ENCODE measurements around the gene GOLGA6C.

DNA sequence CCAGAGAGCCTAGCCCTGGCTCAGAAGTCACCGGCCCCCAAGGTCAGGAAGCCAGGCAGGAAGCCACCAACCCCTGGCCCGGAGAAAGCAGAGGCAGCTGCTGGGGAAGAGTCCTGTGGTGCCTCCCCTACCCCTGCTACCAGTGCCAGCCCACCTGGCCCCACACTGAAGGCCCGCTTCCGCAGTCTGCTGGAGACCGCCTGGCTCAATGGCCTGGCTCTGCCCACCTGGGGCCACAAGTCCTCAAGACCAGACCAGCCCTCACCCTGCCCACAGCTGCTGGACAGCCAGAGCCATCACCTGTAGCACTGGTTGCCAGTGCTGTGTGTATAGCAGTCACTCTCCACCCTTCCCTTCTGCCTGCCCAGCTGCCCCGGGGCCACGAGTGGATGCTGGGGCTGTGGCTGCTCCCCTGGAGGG is 47.3 kb upstream of the GOLGA6C start:
- TF ChIP-seq, protein P1, sequence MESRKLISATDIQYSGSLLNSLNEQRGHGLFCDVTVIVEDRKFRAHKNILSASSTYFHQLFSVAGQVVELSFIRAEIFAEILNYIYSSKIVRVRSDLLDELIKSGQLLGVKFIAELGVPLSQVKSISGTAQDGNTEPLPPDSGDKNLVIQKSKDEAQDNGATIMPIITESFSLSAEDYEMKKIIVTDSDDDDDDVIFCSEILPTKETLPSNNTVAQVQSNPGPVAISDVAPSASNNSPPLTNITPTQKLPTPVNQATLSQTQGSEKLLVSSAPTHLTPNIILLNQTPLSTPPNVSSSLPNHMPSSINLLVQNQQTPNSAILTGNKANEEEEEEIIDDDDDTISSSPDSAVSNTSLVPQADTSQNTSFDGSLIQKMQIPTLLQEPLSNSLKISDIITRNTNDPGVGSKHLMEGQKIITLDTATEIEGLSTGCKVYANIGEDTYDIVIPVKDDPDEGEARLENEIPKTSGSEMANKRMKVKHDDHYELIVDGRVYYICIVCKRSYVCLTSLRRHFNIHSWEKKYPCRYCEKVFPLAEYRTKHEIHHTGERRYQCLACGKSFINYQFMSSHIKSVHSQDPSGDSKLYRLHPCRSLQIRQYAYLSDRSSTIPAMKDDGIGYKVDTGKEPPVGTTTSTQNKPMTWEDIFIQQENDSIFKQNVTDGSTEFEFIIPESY (IDR thresholded peaks at IDR 0.05), result no peak
- TF ChIP-seq, protein P2, sequence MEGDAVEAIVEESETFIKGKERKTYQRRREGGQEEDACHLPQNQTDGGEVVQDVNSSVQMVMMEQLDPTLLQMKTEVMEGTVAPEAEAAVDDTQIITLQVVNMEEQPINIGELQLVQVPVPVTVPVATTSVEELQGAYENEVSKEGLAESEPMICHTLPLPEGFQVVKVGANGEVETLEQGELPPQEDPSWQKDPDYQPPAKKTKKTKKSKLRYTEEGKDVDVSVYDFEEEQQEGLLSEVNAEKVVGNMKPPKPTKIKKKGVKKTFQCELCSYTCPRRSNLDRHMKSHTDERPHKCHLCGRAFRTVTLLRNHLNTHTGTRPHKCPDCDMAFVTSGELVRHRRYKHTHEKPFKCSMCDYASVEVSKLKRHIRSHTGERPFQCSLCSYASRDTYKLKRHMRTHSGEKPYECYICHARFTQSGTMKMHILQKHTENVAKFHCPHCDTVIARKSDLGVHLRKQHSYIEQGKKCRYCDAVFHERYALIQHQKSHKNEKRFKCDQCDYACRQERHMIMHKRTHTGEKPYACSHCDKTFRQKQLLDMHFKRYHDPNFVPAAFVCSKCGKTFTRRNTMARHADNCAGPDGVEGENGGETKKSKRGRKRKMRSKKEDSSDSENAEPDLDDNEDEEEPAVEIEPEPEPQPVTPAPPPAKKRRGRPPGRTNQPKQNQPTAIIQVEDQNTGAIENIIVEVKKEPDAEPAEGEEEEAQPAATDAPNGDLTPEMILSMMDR (IDR thresholded peaks at IDR 0.05; ENCODE audit: low read depth, low read length, missing input control), result no peak
- TF ChIP-seq SP1 (IDR thresholded peaks at IDR 0.05) (no peak), RAD21 (IDR thresholded peaks at IDR 0.05) (no peak), FOXA2 (IDR thresholded peaks at IDR 0.05) (no peak), TAF1 (conservative IDR thresholded peaks at IDR 0.05) (no peak), HNF4G (IDR thresholded peaks at IDR 0.05) (no peak)
- TF ChIP-seq, protein P3, sequence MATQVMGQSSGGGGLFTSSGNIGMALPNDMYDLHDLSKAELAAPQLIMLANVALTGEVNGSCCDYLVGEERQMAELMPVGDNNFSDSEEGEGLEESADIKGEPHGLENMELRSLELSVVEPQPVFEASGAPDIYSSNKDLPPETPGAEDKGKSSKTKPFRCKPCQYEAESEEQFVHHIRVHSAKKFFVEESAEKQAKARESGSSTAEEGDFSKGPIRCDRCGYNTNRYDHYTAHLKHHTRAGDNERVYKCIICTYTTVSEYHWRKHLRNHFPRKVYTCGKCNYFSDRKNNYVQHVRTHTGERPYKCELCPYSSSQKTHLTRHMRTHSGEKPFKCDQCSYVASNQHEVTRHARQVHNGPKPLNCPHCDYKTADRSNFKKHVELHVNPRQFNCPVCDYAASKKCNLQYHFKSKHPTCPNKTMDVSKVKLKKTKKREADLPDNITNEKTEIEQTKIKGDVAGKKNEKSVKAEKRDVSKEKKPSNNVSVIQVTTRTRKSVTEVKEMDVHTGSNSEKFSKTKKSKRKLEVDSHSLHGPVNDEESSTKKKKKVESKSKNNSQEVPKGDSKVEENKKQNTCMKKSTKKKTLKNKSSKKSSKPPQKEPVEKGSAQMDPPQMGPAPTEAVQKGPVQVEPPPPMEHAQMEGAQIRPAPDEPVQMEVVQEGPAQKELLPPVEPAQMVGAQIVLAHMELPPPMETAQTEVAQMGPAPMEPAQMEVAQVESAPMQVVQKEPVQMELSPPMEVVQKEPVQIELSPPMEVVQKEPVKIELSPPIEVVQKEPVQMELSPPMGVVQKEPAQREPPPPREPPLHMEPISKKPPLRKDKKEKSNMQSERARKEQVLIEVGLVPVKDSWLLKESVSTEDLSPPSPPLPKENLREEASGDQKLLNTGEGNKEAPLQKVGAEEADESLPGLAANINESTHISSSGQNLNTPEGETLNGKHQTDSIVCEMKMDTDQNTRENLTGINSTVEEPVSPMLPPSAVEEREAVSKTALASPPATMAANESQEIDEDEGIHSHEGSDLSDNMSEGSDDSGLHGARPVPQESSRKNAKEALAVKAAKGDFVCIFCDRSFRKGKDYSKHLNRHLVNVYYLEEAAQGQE (IDR thresholded peaks at IDR 0.05), result no peak
- TF ChIP-seq, protein P4, sequence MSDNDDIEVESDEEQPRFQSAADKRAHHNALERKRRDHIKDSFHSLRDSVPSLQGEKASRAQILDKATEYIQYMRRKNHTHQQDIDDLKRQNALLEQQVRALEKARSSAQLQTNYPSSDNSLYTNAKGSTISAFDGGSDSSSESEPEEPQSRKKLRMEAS (IDR thresholded peaks at IDR 0.05), result no peak

Data from liver (tissue), 3 donors.